ENCODE results near the gene TSHZ3. TPM values are rescaled to one million over a fixed set of nuclear protein-coding genes. Genes with fewer than 3 reads are reported as not detected.
A peak's percentile ranks its signal among the peaks of the same experiment; 100 is the strongest.

The TSHZ3 gene
- total and polyA plus RNA-seq, 11 donors, result 0.88 to 11.5 (median 2.4) TPM

GRCh38 chr19:31378404-31378803 lies 29.2 kb upstream of the TSHZ3 start:
- ATAC-seq (peak; percentile 76 to 96 (median 88)), DNase-seq (peak in 4 of 5 donors; percentile 42 to 66 (median 52))
- TF ChIP-seq POLR2A (IDR thresholded peaks at IDR 0.05) (no peak), CTCF (IDR thresholded peaks at IDR 0.05) (no peak)
- Histone ChIP-seq H3K36me3 (no peaks in the 10 kb centered on the region), H3K4me3 (peak overlapping the region in 1 of 12 donors; percentile 13), H3K9me3 (peaks cover 0 to 7% (median 0%) of the 10 kb centered on the region in 12 donors), H3K27ac (peak overlapping the region in 7 of 12 donors; percentile 5 to 73 (median 61)), H3K27me3 (peaks cover 0 to 8% (median 0%) of the 10 kb centered on the region in 9 donors), H3K4me1 (no peaks in the 10 kb centered on the region)
- intact Hi-C loops (cut with DNase I), result no loop called here
- 46 to 61% (median 55%) methylated on average over 4 of the region's 4 CpGs for WGBS, 4 donors

- TF ChIP-seq CTCF (IDR thresholded peaks at IDR 0.05), result no peak
- TF ChIP-seq POLR2A (IDR thresholded peaks at IDR 0.05), result no peak
- Histone ChIP-seq H3K27me3 (peaks cover 0 to 5% (median 0%) of the 10 kb centered on the region in 9 donors), H3K27ac (peak overlapping the region in 8 of 12 donors; percentile 42 to 73 (median 58)), H3K4me1 (no peaks in the 10 kb centered on the region), H3K4me3 (no peak overlapping the region), H3K9me3 (peaks cover 0 to 14% (median 0%) of the 10 kb centered on the region in 12 donors), H3K36me3 (no peaks in the 10 kb centered on the region)
- DNase-seq (no peak), ATAC-seq (no peak)
- WGBS, 4 donors, result 64 to 76% (median 68%) methylated on average over 1 of the region's 1 CpG
- intact Hi-C loops (cut with DNase I), result no loop called here
Observed at GRCh38 chr19:31377736-31378135, 28.5 kb upstream of the TSHZ3 start.

DNA sequence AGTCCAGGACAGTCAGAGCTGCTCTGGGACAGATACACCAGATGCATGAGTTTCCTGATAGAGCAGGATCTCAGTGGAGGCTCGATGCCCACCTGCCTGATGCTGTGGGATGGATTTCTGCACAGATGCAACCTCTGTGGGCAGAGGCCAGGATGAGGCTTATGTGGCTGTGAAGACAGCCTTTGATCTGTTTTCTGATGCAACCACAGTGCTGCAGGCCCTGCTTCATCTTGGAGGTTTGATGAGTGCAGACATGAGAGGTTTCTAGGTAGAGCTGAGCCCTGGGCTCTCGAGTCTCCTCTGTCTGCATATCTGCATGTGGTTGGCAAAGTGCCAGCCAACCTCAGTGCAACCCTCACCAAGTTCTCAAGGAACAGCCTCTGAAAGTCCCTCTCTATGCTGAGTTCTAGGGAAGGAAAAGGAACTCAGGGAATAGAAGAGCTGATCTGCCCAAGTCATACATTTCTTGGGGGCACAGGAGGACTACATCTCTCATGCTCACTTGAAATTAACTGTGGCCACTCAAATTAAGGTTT lies 23.1 kb upstream of the TSHZ3 start:
- H3K4me3 ChIP-seq, result no peak overlapping the region
- intact Hi-C loops (cut with DNase I), result no loop called here
- no peak overlapping the region for H3K27ac ChIP-seq
- ATAC-seq (no peak), DNase-seq (no peak)
- TF ChIP-seq CTCF (IDR thresholded peaks at IDR 0.05) (no peak), POLR2A (IDR thresholded peaks at IDR 0.05) (no peak)
- peaks cover 0 to 6% (median 0%) of the 10 kb centered on the region in 9 donors for H3K27me3 ChIP-seq
- peaks cover 0 to 15% (median 0%) of the 10 kb centered on the region in 12 donors for H3K9me3 ChIP-seq
- no peaks in the 10 kb centered on the region for H3K4me1 ChIP-seq
- WGBS, 4 donors, result 63 to 73% (median 68%) methylated on average over 2 of the region's 2 CpGs
- H3K36me3 ChIP-seq, result no peaks in the 10 kb centered on the region

- Histone ChIP-seq H3K4me3 (no peak overlapping the region), H3K4me1 (no peaks in the 10 kb centered on the region), H3K36me3 (no peaks in the 10 kb centered on the region), H3K27me3 (peaks cover 0 to 10% (median 0%) of the 10 kb centered on the region in 9 donors), H3K9me3 (peaks cover 0 to 15% (median 0%) of the 10 kb centered on the region in 12 donors), H3K27ac (no peak overlapping the region)
- intact Hi-C loops (cut with DNase I), result no loop called here
- ATAC-seq (no peak), DNase-seq (no peak)
- 70 to 80% (median 73%) methylated on average over 4 to 5 of the region's 5 CpGs for whole genome bisulfite sequencing, 4 donors
- TF ChIP-seq CTCF (IDR thresholded peaks at IDR 0.05) (no peak), POLR2A (IDR thresholded peaks at IDR 0.05) (no peak)
Observed at GRCh38 chr19:31370216-31370615, 21.0 kb upstream of the TSHZ3 start.

Data from heart left ventricle (tissue), 16 donors.